GM23338 (cell line): Measurements from ENCODE around the gene TEX35. TPM values are rescaled to one million over a fixed set of nuclear protein-coding genes. Genes with fewer than 3 reads are reported as not detected.

Experiments used
- ATAC-seq: fragments of 200-7000 bp; cut with Tn5 transposase; 3 replicates; pipeline ENCODE4 v1.9.1; 2020
- DNase-seq: peaks from one replicate; pipeline ENCODE4 v3.0.0-alpha.2; 2015; ENCODE audit warnings: low spot score
- H2AFZ ChIP-seq: fragments of 200-600 bp; sonication (generic); 2 replicates; pipeline ENCODE4 v1.8.0; 2016; ENCODE audit warnings: antibody characterized with exemption, mild to moderate bottlenecking, moderate library complexity
- H3F3A ChIP-seq: fragments of 200-600 bp; sonication (generic); replicated peaks from 2 replicates; pipeline ENCODE4 v1.8.0; 2017; ENCODE audit warnings: antibody characterized with exemption, mixed run types, low read depth
- H3K27ac ChIP-seq: fragments of 200-600 bp; sonication (generic); 2 replicates; pipeline ENCODE4 v1.6.1; 2016; ENCODE audit warnings: low read depth
- H3K27me3 ChIP-seq: fragments of 200-600 bp; sonication (generic); 2 replicates; pipeline ENCODE4 v1.8.0; 2016; ENCODE audit warnings: mild to moderate bottlenecking, mixed run types, moderate library complexity; ENCODE audit not compliant: insufficient read depth
- H3K36me3 ChIP-seq: fragments of 200-600 bp; sonication (generic); 2 replicates; pipeline ENCODE4 v1.8.0; 2016; ENCODE audit warnings: mild to moderate bottlenecking; ENCODE audit not compliant: insufficient read depth
- H3K4me1 ChIP-seq: fragments of 200-600 bp; sonication (generic); 2 replicates; pipeline ENCODE4 v1.8.0; 2016; ENCODE audit warnings: mild to moderate bottlenecking, moderate library complexity; ENCODE audit not compliant: insufficient read depth
- H3K4me2 ChIP-seq: fragments of 200-600 bp; sonication (generic); 2 replicates; pipeline ENCODE4 v1.7.1; 2017; ENCODE audit warnings: mixed run types
- H3K4me3 ChIP-seq: fragments of 200-600 bp; sonication (generic); 2 replicates; pipeline ENCODE4 v1.6.1; 2016; ENCODE audit warnings: mixed run types
- H3K79me2 ChIP-seq: fragments of 200-600 bp; sonication (generic); replicated peaks from 2 replicates; pipeline ENCODE4 v1.8.0; 2017; ENCODE audit warnings: mild to moderate bottlenecking; ENCODE audit not compliant: insufficient read depth
- H3K9me2 ChIP-seq: fragments of 200-600 bp; sonication (generic); 2 replicates; pipeline ENCODE4 v1.8.0; 2017; ENCODE audit not compliant: insufficient read depth
- H4K20me1 ChIP-seq: fragments of 200-600 bp; sonication (generic); replicated peaks from 2 replicates; pipeline ENCODE4 v1.8.0; 2017; ENCODE audit warnings: mild to moderate bottlenecking; ENCODE audit not compliant: insufficient read depth
- H3K27ac Mint-ChIP-seq: 2 replicates; pipeline ENCODE4 v1.8.0; 2020; ENCODE audit warnings: inconsistent platforms, mild to moderate bottlenecking, moderate library complexity, mixed read lengths
- H3K27me3 Mint-ChIP-seq: 3 replicates; pipeline ENCODE4 v1.8.0; 2022; ENCODE audit warnings: low read depth, mild to moderate bottlenecking, moderate library complexity, mixed read lengths, inconsistent platforms; ENCODE audit not compliant: insufficient read depth, poor library complexity
- H3K36me3 Mint-ChIP-seq: 3 replicates; pipeline ENCODE4 v1.8.0; 2021; ENCODE audit warnings: low read depth, mild to moderate bottlenecking, inconsistent platforms, moderate library complexity, mixed read lengths
- H3K4me1 Mint-ChIP-seq: 3 replicates; pipeline ENCODE4 v1.8.0; 2020; ENCODE audit warnings: mild to moderate bottlenecking, inconsistent platforms, mixed read lengths
- H3K4me3 Mint-ChIP-seq: 3 replicates; pipeline ENCODE4 v1.8.0; 2021; ENCODE audit warnings: moderate library complexity, mild to moderate bottlenecking, inconsistent platforms, mixed read lengths
- H3K9me3 Mint-ChIP-seq: 3 replicates; pipeline ENCODE4 v1.8.0; 2020; ENCODE audit warnings: moderate library complexity, mild to moderate bottlenecking, inconsistent platforms, mixed read lengths
- CREB1 ChIP-seq: fragments of 250-450 bp; sonication (Bioruptor Pico); IDR thresholded peaks from 2 replicates; pipeline ENCODE4 v1.5.0; 2020; ENCODE audit warnings: low read depth, mild to moderate bottlenecking, moderate library complexity
- CTCF ChIP-seq, 2 experiments: fragments of 200-600 bp in 1 of 2; sonication (generic) in 1 of 2; conservative IDR thresholded peaks; 2 replicates each; pipeline versions ENCODE4 v1.5.1 to v1.6.1; 2016 to 2017; ENCODE audit warnings: antibody characterized with exemption in 2 of 2, low read depth in 2 of 2, mild to moderate bottlenecking in 2 of 2, moderate library complexity in 1 of 2
- ETS1 ChIP-seq: IDR thresholded peaks from 2 replicates; pipeline ENCODE4 v1.6.1; 2016; ENCODE audit warnings: antibody characterized with exemption
- EZH2 ChIP-seq: fragments of 200-600 bp; sonication (generic); IDR thresholded peaks from one replicate; pipeline ENCODE4 v1.8.0; 2017; ENCODE audit warnings: antibody characterized with exemption, mild to moderate bottlenecking, low read depth; ENCODE audit not compliant: unreplicated experiment
- EZH2phosphoT487 ChIP-seq: fragments of 200-600 bp; sonication (generic); IDR thresholded peaks from one replicate; pipeline ENCODE4 v1.8.1; 2018; ENCODE audit warnings: antibody characterized with exemption; ENCODE audit not compliant: unreplicated experiment
- JUNB ChIP-seq: IDR thresholded peaks from one replicate; pipeline ENCODE4 v1.6.1; 2016; ENCODE audit warnings: antibody characterized with exemption; ENCODE audit not compliant: unreplicated experiment
- NANOG ChIP-seq: IDR thresholded peaks from 2 replicates; pipeline ENCODE4 v1.6.1; 2016; ENCODE audit warnings: antibody characterized with exemption, borderline replicate concordance
- POLR2AphosphoS5 ChIP-seq: IDR thresholded peaks from 2 replicates; pipeline ENCODE4 v1.6.1; 2016; ENCODE audit warnings: antibody characterized with exemption, low read depth
- REST ChIP-seq: IDR thresholded peaks from one replicate; pipeline ENCODE4 v1.6.1; 2018; ENCODE audit warnings: antibody characterized with exemption; ENCODE audit not compliant: unreplicated experiment
- STAT1 ChIP-seq: IDR thresholded peaks from one replicate; pipeline ENCODE4 v1.6.1; 2016; ENCODE audit warnings: antibody characterized with exemption; ENCODE audit not compliant: unreplicated experiment
- ZNF114 ChIP-seq: fragments of 250-450 bp; sonication (Bioruptor Pico); IDR thresholded peaks from 2 replicates; pipeline ENCODE4 v1.5.0; 2020; ENCODE audit warnings: mild to moderate bottlenecking, moderate library complexity
- ZNF331 ChIP-seq: fragments of 250-450 bp; sonication (Bioruptor Pico); IDR thresholded peaks from 2 replicates; pipeline ENCODE4 v1.5.0; 2020; ENCODE audit warnings: low read depth, mild to moderate bottlenecking, moderate library complexity
- ZNF462 ChIP-seq: fragments of 250-450 bp; sonication (Bioruptor Pico); IDR thresholded peaks from 2 replicates; pipeline ENCODE4 v1.5.0; 2020; ENCODE audit warnings: mild to moderate bottlenecking, moderate library complexity
- polyA plus RNA-seq: library from polyadenylated mRNA; unstranded; fragments of >200 nt; fragmentation: Nextera tagmentation; extraction: Ambion mirVana; gene quantifications from 2 replicates; pipeline ENCODE4 v1.2.1, GENCODE V29; 2016
- total RNA-seq: library from RNA; depleted of rRNA; stranded (reverse); fragments of >200 nt; shearing (Covaris generic); gene quantifications from 2 replicates; pipeline ENCODE4 v1.2.3, GENCODE V29; 2014

TEX35 gene
- total and polyA plus RNA-seq, 2 experiments from 2014 or later: not detected

- no peaks in the 10 kb centered on the region; the same call in 1 of the 2 replicates for H3K9me2 ChIP-seq
- no peaks in the 10 kb centered on the region; the same call in 1 of the 2 replicates for H3K4me1 ChIP-seq
- Mint-ChIP-seq H3K27ac (no peak overlapping the region), H3K36me3 (no peaks in the 10 kb centered on the region), H3K4me3 (no peak overlapping the region), H3K4me1 (peaks cover 16% of the 10 kb centered on the region), H3K27me3 (peaks cover 2% of the 10 kb centered on the region), H3K9me3 (no peaks in the 10 kb centered on the region; the same call in 1 of the 3 replicates)
- ATAC-seq (no peak; the same call in 2 of the 3 replicates), DNase-seq (no peak)
- H3K4me3 ChIP-seq: no peak overlapping the region
- no peaks in the 10 kb centered on the region for H4K20me1 ChIP-seq
- H3K36me3 ChIP-seq: no peaks in the 10 kb centered on the region
- peak overlapping the region; percentile 80; the same call in 1 of the 2 replicates for H2AFZ ChIP-seq
- H3K4me2 ChIP-seq: no peak overlapping the region
- H3K27me3 ChIP-seq: no peaks in the 10 kb centered on the region
- H3K27ac ChIP-seq: no peak overlapping the region
- H3K79me2 ChIP-seq: no peaks in the 10 kb centered on the region
- no peaks in the 10 kb centered on the region for H3F3A ChIP-seq
- no peak for TF ChIP-seq CREB1 (CRISPR knock-in tag)
- no peak for TF ChIP-seq POLR2AphosphoS5
- no peak for TF ChIP-seq JUNB
- no peak for TF ChIP-seq CTCF (conservative IDR thresholded peaks at IDR 0.05; ENCODE audit: low read depth in 2 of 2)
- no peak for TF ChIP-seq NANOG
- no peak for TF ChIP-seq STAT1
- TF ChIP-seq ZNF462 (CRISPR knock-in tag): no peak
- no peak for TF ChIP-seq EZH2
- no peak for TF ChIP-seq REST
- no peak for TF ChIP-seq ZNF114 (CRISPR knock-in tag)
- TF ChIP-seq ETS1: no peak
- TF ChIP-seq EZH2phosphoT487: no peak
- TF ChIP-seq ZNF331: no peak
Measured at GRCh38 chr1:178495741-178496409, 17.0 kb upstream of the TEX35 start.
